GM18526 (cell line): Measurements from ENCODE around the gene BRD2.

Experiments
- POLR2A ChIP-seq: IDR thresholded peaks from 3 replicates; pipeline ENCODE4 v1.6.1; 2011; ENCODE audit not compliant: insufficient read length; ENCODE audit errors: extremely low read depth

Gene BRD2

GRCh38 chr6:32963866-32964265, 4.5 kb upstream of the BRD2 start:
- TF ChIP-seq POLR2A = no peak

DNA sequence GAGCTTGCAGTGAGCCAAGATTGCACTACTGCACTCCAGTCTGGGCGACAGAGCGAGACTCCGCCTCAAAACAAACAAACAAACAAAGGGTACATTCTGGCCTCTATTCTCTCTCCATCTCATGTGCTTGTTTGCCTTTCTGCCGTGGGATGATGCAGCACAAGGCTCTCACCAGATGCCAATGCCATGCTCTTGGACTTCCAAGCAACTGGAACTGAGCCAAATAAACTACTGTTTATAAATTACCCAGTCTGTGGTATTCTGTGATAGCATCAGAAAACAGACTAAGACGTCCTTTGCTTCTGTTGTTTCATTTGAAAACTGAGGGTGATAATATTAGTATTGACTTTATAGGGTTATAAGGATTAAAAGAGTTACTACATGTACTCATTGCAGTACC, 3.6 kb upstream of the BRD2 start:
- no peak for TF ChIP-seq POLR2A

DNA sequence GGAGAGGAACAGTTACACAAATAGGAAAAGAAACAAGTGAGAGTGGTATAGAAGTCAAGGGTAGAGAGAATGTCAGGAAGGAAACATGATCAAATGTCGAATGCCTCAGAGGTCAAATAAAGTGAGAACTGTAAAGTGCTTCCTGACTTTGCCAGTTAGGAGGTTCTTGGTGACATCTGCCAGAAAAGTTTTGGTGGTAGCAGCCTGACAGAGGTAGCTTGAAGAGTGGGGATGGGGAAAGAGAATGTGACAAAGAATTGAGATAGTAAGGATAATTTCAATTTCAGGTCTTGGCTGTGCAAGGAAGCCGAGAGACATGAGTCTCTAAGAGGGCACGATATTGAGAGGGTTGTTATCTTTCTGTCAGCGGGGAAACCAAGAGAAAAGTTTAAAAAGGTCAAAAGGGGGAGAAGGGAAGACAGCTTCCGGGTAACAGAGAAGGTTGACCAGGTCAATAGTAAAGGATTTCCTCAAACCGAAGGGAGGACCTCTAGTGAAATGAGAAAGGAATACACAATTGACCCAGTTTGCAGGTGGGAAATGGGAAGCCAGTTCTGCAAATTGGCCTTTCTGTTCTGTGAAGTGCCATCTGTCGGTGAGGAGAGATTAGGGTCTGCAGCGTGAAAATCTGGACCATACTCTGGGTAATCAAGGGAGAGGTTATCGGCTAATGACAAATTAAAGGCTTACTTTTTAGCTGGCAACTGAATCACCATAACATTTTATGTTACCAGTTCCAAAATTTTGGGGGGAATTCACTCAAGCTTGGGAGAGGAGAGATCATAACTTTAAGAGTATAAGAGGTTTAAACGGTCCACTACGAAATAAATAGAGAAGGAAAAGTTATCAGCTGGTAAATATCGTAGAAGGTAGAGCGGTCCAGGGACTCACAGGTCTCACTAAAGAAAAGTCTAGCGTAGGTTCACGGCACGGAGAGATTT, 973 bp upstream of the BRD2 start:
- no peak for TF ChIP-seq POLR2A

DNA sequence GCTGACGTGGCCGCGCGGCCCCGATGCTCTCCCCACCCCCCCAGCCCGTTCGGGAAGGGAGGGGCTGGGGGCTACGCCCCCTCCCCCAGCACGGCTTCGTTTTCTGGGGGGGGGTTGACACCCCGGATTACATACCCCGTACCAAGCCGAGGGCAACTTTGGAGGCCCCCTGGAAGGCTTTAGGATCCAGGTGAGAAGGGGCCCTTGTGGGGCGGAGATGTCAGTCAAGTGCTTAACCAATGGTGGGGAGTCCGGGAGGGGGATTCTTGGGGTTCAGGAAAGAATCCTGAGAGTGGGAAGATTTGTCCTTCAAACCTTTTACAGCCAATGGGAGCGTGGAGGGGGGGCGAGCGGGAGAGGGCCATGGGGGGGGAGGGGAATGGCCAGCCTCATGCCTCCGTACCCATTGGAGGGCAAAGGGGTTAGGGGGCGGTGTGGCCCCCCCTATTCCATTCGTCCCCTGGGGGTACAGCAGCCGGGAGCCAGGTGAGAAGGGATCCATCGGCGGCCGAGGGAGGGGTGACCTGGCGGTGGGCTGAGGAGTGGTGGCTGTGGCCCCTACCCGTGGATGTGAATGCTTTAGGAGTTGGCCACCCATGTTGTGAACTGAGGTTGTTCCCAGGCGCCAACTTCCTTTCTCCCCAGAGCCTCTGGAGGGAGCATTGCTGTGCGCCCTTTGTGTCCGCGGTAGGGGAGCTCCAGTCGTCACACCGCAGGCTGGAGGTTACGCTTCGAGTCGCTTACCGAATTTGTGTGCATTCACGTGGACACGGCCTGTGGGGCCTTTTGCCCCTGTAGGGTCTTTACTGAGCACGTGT, 682 bp downstream of the BRD2 start:
- TF ChIP-seq POLR2A = peak; percentile 62

- no peak for TF ChIP-seq POLR2A
Observed at GRCh38 chr6:32969685-32970412, 1.5 kb downstream of the BRD2 start.

GRCh38 chr6:32970413-32971241, 2.2 kb downstream of the BRD2 start:
- peak; percentile 51 for TF ChIP-seq POLR2A

DNA sequence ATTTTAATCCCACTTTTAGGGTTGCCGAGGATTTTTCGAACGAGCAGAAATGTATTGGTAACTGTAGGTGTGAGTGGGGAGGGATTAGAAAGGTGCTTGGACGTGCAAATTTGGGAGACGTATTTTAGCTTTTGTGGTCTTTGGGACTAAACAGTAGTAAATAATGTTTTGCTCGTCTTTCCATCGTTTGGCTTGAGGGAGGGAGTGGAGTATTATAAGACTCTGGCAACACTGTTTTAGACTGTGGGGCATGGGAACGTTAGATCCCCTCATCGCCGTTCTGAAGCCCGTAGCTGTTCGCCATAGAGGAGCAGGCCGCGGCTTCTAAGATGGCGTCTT, 2.8 kb downstream of the BRD2 start:
- no peak for TF ChIP-seq POLR2A

GRCh38 chr6:32971581-32972352, 3.4 kb downstream of the BRD2 start:
- TF ChIP-seq POLR2A = peak; percentile 100

GRCh38 chr6:32972353-32973143, 4.2 kb downstream of the BRD2 start:
- no peak for TF ChIP-seq POLR2A

DNA sequence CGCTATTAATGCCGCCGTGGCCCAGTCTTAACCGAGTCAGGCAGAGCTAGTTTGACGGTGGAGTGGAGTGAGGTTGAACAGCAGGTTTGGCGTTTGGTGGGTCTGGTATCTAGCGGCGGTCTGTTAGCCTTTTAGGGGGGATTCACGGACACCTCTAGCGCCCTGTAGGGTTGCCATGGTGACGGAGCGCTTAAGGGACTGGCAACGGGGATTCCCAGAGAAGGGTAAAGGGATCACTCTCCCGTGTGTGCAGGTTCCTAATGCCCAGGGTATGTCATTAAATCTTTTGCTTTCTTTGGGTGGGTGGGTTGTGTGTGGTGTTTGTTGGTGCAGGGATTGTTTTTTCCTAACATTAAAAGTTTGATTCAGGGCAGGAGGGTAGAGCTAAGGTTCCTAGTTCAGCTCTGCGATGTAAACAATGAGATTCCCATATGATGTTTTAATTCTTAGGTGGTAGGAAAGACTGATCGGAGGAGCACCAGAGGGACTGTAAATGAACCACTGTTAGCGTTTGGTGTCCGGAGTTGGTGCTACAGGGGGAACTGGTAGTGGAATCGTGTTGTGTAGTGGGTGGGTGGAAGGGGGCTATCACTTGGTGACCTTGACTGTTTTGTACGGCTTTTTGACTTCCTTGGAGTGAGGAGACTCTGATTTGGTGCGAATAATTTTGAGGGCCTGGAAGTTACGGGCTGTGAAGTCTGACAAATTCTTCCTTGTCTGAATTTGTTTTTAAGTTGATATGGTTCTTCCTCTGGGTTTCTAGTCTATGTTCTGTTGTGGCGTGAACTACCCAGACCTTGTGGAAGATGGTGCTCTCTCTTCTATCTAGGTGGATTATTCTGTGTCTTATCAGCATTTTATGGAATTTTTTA, 5.0 kb downstream of the BRD2 start:
- no peak for TF ChIP-seq POLR2A

GRCh38 chr6:32974016-32974333, 5.6 kb downstream of the BRD2 start:
- peak; percentile 11 for TF ChIP-seq POLR2A

- TF ChIP-seq POLR2A = no peak
Observed at GRCh38 chr6:32974541-32975308, 6.3 kb downstream of the BRD2 start.

- no peak for TF ChIP-seq POLR2A
Observed at GRCh38 chr6:32975886-32976285, 7.5 kb downstream of the BRD2 start.
